ENCODE measurements around the gene C22orf42. TPM values are rescaled to one million over a fixed set of nuclear protein-coding genes. Genes with fewer than 3 reads are reported as not detected.
"Not testable (repeated sequence)": the region's sequence is repeated elsewhere in the genome, so short reads cannot be mapped to it uniquely, and the experiment has no call there.

The C22orf42 gene
- total and polyA plus RNA-seq, 7 donors = not detected

- peaks cover 10 to 39% (median 19%) of the 10 kb centered on the region in 3 donors for H3K27me3 ChIP-seq
- TF ChIP-seq EP300 (IDR thresholded peaks at IDR 0.05) = no peak
- TF ChIP-seq, protein P1, sequence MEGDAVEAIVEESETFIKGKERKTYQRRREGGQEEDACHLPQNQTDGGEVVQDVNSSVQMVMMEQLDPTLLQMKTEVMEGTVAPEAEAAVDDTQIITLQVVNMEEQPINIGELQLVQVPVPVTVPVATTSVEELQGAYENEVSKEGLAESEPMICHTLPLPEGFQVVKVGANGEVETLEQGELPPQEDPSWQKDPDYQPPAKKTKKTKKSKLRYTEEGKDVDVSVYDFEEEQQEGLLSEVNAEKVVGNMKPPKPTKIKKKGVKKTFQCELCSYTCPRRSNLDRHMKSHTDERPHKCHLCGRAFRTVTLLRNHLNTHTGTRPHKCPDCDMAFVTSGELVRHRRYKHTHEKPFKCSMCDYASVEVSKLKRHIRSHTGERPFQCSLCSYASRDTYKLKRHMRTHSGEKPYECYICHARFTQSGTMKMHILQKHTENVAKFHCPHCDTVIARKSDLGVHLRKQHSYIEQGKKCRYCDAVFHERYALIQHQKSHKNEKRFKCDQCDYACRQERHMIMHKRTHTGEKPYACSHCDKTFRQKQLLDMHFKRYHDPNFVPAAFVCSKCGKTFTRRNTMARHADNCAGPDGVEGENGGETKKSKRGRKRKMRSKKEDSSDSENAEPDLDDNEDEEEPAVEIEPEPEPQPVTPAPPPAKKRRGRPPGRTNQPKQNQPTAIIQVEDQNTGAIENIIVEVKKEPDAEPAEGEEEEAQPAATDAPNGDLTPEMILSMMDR (IDR thresholded peaks at IDR 0.05) = no peak
- TF ChIP-seq POLR2AphosphoS5 (IDR thresholded peaks at IDR 0.05) = no peak
- TF ChIP-seq POLR2A (IDR thresholded peaks at IDR 0.05) = no peak
- no peaks in the 10 kb centered on the region for H3K36me3 ChIP-seq
- H3K4me1 ChIP-seq = peaks cover 0 to 5% (median 0%) of the 10 kb centered on the region in 4 donors
- H3K4me3 ChIP-seq = no peak overlapping the region
- 73 to 86% methylated on average over 11 of the region's 11 CpGs for WGBS, 2 donors
- intact Hi-C loops (cut with DNase I) = no loop called here
- no peak overlapping the region for H3K27ac ChIP-seq
- no peak for DNase-seq
- no peaks in the 10 kb centered on the region for H3K9me3 ChIP-seq
Observed at GRCh38 chr22:32175115-32175514, 16.0 kb upstream of the C22orf42 start.

GRCh38 chr22:32165681-32166080, 6.6 kb upstream of the C22orf42 start:
- 20 to 66% methylated on average over 6 of the region's 6 CpGs for WGBS, 2 donors

GRCh38 chr22:32164075-32164860, 5.2 kb upstream of the C22orf42 start:
- H3K27ac ChIP-seq = no peak overlapping the region
- no peak for DNase-seq
- no peaks in the 10 kb centered on the region for H3K36me3 ChIP-seq
- H3K4me1 ChIP-seq = no peaks in the 10 kb centered on the region
- WGBS, 2 donors = 56 to 77% methylated on average over 6 of the region's 6 CpGs
- peaks cover 0 to 9% (median 0%) of the 10 kb centered on the region in 3 donors for H3K27me3 ChIP-seq
- no peak overlapping the region for H3K4me3 ChIP-seq
- intact Hi-C loops (cut with DNase I) = no loop called here
- no peaks in the 10 kb centered on the region for H3K9me3 ChIP-seq
- TF ChIP-seq POLR2AphosphoS5 (IDR thresholded peaks at IDR 0.05) = no peak
- TF ChIP-seq, protein P1 (IDR thresholded peaks at IDR 0.05) = no peak
- TF ChIP-seq POLR2A (IDR thresholded peaks at IDR 0.05) = no peak

More at GRCh38 chr22:32165681-32166080, 6.6 kb upstream of the C22orf42 start:
- Histone ChIP-seq H3K4me1 (no peaks in the 10 kb centered on the region), H3K4me3 (no peak overlapping the region), H3K9me3 (no peaks in the 10 kb centered on the region), H3K36me3 (no peaks in the 10 kb centered on the region), H3K27me3 (peaks cover 0 to 8% (median 0%) of the 10 kb centered on the region in 3 donors), H3K27ac (no peak overlapping the region)
- intact Hi-C loops (cut with DNase I) = no loop called here
- TF ChIP-seq POLR2AphosphoS5 (IDR thresholded peaks at IDR 0.05) (no peak), EP300 (IDR thresholded peaks at IDR 0.05) (no peak), POLR2A (IDR thresholded peaks at IDR 0.05) (no peak)
- TF ChIP-seq, protein P1 (IDR thresholded peaks at IDR 0.05) = no peak
- DNase-seq = no peak

GRCh38 chr22:32160411-32160810, 1.3 kb upstream of the C22orf42 start:
- H3K4me1 ChIP-seq; intact Hi-C loops (cut with DNase I); H3K9me3 ChIP-seq; DNase-seq; H3K27ac ChIP-seq; H3K4me3 ChIP-seq; H3K36me3 ChIP-seq: not testable (repeated sequence)
- WGBS, 2 donors = 83 to 87% methylated on average over 5 of the region's 5 CpGs
- peaks cover 0 to 12% (median 0%) of the 10 kb centered on the region in 3 donors for H3K27me3 ChIP-seq

DNA sequence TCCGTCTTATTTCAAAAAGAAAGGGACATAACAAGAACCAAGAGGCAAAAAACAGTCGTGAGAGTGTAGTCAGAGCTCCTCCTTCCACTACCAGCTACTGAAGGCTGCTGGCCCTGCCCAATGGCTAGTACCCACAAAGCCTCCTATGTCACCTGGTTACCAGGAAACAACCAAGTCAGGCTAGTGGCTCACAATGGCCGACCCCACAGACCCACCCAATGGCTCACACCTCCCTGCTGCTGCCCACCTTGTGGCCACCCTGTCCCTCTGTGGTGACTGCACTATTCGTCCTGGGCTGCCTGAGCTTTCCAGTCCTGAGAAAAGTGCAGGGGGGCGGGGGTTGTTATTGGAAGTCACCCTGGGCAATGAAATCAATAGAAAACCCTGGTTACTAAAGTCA, 1.5 kb downstream of the C22orf42 start:
- DNase-seq; H3K4me1 ChIP-seq; H3K27ac ChIP-seq; H3K27me3 ChIP-seq; H3K36me3 ChIP-seq; H3K9me3 ChIP-seq; H3K4me3 ChIP-seq; intact Hi-C loops (cut with DNase I): not testable (repeated sequence)
- WGBS, 2 donors = 72 to 77% methylated on average over 5 of the region's 5 CpGs

- intact Hi-C loops (cut with DNase I); DNase-seq; H3K27ac ChIP-seq: not testable (repeated sequence)
Observed at GRCh38 chr22:32154727-32155126, 4.4 kb downstream of the C22orf42 start.

GRCh38 chr22:32151641-32152040, 7.5 kb downstream of the C22orf42 start:
- H3K9me3 ChIP-seq; intact Hi-C loops (cut with DNase I); H3K36me3 ChIP-seq; H3K4me1 ChIP-seq; H3K27me3 ChIP-seq; H3K4me3 ChIP-seq; DNase-seq; H3K27ac ChIP-seq: not testable (repeated sequence)
- 69 to 71% methylated on average over 6 of the region's 6 CpGs for WGBS, 2 donors

More at GRCh38 chr22:32154727-32155126, 4.4 kb downstream of the C22orf42 start:
- H3K4me3 ChIP-seq, H3K4me1 ChIP-seq, H3K27me3 ChIP-seq, H3K9me3 ChIP-seq, H3K36me3 ChIP-seq: not testable (repeated sequence)
- 87% methylated on average over 4 of the region's 4 CpGs for WGBS, 2 donors

- not testable (repeated sequence) for H3K4me3 ChIP-seq, H3K4me1 ChIP-seq
Observed at GRCh38 chr22:32150647-32151046, 8.5 kb downstream of the C22orf42 start.

DNA sequence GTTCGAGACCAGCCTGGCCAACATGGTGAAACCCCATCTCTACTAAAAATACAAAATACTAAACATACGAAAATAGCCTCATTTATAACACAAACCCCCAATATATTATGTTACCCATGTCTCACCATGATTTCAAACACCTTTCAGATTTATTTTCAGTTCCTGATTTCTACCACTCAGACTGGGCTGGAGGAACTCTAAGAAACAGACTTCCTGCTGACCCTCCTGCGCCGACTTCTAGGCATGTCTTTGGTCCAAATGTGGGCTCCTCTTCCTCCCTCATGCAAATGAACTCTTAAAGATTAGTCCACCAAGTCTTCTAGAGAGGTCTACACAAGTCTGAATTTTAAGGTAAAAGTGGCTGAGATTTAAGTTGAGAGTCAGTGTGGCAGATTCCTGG, 10.7 kb downstream of the C22orf42 start:
- H3K27ac ChIP-seq; H3K36me3 ChIP-seq; H3K27me3 ChIP-seq; H3K4me3 ChIP-seq; H3K9me3 ChIP-seq; intact Hi-C loops (cut with DNase I); DNase-seq; H3K4me1 ChIP-seq: not testable (repeated sequence)
- 80 to 90% methylated on average over 4 of the region's 4 CpGs for WGBS, 2 donors

More at GRCh38 chr22:32150647-32151046, 8.5 kb downstream of the C22orf42 start:
- intact Hi-C loops (cut with DNase I); DNase-seq; H3K9me3 ChIP-seq; H3K36me3 ChIP-seq; H3K27me3 ChIP-seq; H3K27ac ChIP-seq: not testable (repeated sequence)
- WGBS, 2 donors = 54 to 65% methylated on average over 7 of the region's 7 CpGs

All from sigmoid colon (tissue), 7 donors.